ENCODE measurements around the gene PTPRF. TPM values are rescaled to one million over a fixed set of nuclear protein-coding genes. Genes with fewer than 3 reads are reported as not detected.

The PTPRF gene
- total RNA-seq, 1 donor from 2014 or later, result 2.9 TPM

DNA sequence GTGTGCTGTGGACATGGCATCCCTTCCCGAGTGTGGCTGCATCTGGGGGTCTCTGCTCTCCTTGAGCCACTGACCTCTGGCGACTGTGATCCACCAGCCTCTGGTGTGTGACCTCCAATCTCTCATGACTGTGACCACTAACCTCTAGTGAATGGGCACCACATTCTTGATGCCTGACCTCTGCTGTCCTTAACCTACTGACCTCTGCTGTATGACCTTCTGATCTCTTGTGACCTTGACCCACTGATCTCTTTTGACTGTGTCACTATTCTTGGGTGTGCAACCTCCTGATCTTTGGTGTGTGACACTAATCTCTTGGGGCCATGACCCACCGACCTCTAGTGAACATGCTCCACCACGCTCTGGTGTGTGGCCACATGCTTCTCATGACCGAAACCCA, 73.5 kb downstream of the PTPRF start:
- Histone ChIP-seq H3K27me3 (ENCODE audit: low read depth) (no peaks in the 10 kb centered on the region), H3K27ac (replicated peaks) (no peak overlapping the region), H3K36me3 (no peaks in the 10 kb centered on the region), H3K4me1 (no peaks in the 10 kb centered on the region), H3K9me3 (replicated peaks) (no peaks in the 10 kb centered on the region), H3K4me3 (no peak overlapping the region)
- intact Hi-C loops (cut with micrococcal nuclease), result no loop called here
- TF ChIP-seq, protein P1, sequence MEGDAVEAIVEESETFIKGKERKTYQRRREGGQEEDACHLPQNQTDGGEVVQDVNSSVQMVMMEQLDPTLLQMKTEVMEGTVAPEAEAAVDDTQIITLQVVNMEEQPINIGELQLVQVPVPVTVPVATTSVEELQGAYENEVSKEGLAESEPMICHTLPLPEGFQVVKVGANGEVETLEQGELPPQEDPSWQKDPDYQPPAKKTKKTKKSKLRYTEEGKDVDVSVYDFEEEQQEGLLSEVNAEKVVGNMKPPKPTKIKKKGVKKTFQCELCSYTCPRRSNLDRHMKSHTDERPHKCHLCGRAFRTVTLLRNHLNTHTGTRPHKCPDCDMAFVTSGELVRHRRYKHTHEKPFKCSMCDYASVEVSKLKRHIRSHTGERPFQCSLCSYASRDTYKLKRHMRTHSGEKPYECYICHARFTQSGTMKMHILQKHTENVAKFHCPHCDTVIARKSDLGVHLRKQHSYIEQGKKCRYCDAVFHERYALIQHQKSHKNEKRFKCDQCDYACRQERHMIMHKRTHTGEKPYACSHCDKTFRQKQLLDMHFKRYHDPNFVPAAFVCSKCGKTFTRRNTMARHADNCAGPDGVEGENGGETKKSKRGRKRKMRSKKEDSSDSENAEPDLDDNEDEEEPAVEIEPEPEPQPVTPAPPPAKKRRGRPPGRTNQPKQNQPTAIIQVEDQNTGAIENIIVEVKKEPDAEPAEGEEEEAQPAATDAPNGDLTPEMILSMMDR (IDR thresholded peaks at IDR 0.05; ENCODE audit: borderline replicate concordance), result no peak
- no peak for DNase-seq

DNA sequence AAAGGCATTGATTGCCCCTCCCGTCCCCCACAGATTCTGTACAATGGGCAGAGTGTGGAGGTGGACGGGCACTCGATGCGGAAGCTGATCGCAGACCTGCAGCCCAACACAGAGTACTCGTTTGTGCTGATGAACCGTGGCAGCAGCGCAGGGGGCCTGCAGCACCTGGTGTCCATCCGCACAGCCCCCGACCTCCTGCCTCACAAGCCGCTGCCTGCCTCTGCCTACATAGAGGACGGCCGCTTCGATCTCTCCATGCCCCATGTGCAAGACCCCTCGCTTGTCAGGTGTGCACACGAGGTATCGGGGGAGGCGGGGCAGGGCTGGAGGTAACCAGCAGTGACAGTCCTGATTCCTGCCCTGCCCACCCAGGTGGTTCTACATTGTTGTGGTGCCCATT, 74.5 kb downstream of the PTPRF start:
- no peaks in the 10 kb centered on the region for H3K9me3 ChIP-seq (replicated peaks)
- H3K36me3 ChIP-seq, result no peaks in the 10 kb centered on the region
- no peaks in the 10 kb centered on the region for H3K27me3 ChIP-seq (ENCODE audit: low read depth)
- TF ChIP-seq, protein P1 (IDR thresholded peaks at IDR 0.05; ENCODE audit: borderline replicate concordance), result no peak
- intact Hi-C loops (cut with micrococcal nuclease), result no loop called here
- H3K27ac ChIP-seq (replicated peaks), result no peak overlapping the region
- H3K4me3 ChIP-seq, result no peak overlapping the region
- H3K4me1 ChIP-seq, result no peaks in the 10 kb centered on the region
- no peak for DNase-seq

DNA sequence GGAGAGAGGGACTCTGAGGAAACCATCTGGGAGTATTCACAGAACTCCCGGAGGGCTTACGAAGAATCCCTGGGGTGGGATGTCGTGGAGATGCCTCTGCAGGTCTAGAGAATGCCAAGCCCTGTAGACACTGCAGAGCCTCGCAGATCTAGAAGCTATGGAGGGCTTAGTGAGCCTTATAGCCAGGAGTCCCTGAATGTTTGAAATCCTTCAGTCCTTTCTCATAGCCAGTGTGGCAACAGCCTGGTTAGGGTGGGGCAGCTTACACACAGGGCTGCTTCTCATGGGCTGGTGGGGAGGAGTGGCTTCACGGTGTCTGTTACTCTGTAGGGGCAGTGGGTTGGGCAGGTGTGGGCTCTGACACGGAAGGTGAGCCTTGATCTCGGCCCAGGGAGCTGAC, 75.1 kb downstream of the PTPRF start:
- no peaks in the 10 kb centered on the region for H3K27me3 ChIP-seq (ENCODE audit: low read depth)
- no peak overlapping the region for H3K27ac ChIP-seq (replicated peaks)
- DNase-seq, result no peak
- H3K4me3 ChIP-seq, result no peak overlapping the region
- no peaks in the 10 kb centered on the region for H3K9me3 ChIP-seq (replicated peaks)
- intact Hi-C loops (cut with micrococcal nuclease), result no loop called here
- TF ChIP-seq, protein P1 (IDR thresholded peaks at IDR 0.05; ENCODE audit: borderline replicate concordance), result no peak
- no peaks in the 10 kb centered on the region for H3K36me3 ChIP-seq
- H3K4me1 ChIP-seq, result no peaks in the 10 kb centered on the region

DNA sequence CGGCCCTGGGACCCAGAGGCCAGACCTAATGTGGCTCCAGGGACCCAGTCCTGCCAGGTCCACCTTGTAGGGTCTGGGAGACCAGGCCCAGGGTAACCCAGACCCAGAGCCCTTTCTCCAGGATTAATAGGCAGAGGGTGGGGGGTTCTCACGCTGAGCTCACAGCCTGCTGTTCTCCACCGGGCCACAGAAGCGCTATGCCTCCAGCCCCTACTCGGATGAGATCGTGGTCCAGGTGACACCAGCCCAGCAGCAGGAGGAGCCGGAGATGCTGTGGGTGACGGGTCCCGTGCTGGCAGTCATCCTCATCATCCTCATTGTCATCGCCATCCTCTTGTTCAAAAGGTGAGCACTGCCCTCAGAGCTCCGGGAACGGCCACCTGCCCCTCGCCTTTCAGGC, 75.9 kb downstream of the PTPRF start:
- H3K27ac ChIP-seq (replicated peaks), result no peak overlapping the region
- no peak overlapping the region for H3K4me3 ChIP-seq
- H3K9me3 ChIP-seq (replicated peaks), result no peaks in the 10 kb centered on the region
- H3K27me3 ChIP-seq (ENCODE audit: low read depth), result no peaks in the 10 kb centered on the region
- no peaks in the 10 kb centered on the region for H3K36me3 ChIP-seq
- DNase-seq, result no peak
- intact Hi-C loops (cut with micrococcal nuclease), result no loop called here
- TF ChIP-seq, protein P1 (IDR thresholded peaks at IDR 0.05; ENCODE audit: borderline replicate concordance), result no peak
- H3K4me1 ChIP-seq, result no peaks in the 10 kb centered on the region

DNA sequence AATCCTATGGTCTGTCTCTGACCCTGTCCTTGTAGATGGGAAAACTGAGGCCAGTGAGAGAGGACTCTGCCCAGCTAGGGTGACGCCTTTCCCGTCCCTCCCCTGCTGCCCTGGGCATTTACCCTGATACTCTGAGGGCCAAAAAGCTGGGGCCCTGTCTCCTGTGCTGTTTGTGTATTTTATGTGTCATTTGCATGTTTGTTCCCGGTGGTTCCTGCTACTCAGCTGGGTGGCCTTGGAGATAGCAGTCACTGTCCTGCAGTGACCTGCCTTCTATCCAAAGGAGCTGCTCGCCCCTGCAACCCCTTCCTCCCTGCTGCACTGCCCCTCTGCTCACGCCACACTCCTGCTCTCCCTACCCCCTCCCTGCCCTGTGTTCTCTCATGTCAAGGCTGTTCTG, 78.1 kb downstream of the PTPRF start:
- TF ChIP-seq, protein P1 (IDR thresholded peaks at IDR 0.05; ENCODE audit: borderline replicate concordance), result no peak
- Histone ChIP-seq H3K4me3 (no peak overlapping the region), H3K9me3 (replicated peaks) (no peaks in the 10 kb centered on the region), H3K27ac (replicated peaks) (no peak overlapping the region), H3K36me3 (no peaks in the 10 kb centered on the region), H3K27me3 (ENCODE audit: low read depth) (no peaks in the 10 kb centered on the region), H3K4me1 (no peaks in the 10 kb centered on the region)
- intact Hi-C loops (cut with micrococcal nuclease), result no loop called here
- no peak for DNase-seq

DNA sequence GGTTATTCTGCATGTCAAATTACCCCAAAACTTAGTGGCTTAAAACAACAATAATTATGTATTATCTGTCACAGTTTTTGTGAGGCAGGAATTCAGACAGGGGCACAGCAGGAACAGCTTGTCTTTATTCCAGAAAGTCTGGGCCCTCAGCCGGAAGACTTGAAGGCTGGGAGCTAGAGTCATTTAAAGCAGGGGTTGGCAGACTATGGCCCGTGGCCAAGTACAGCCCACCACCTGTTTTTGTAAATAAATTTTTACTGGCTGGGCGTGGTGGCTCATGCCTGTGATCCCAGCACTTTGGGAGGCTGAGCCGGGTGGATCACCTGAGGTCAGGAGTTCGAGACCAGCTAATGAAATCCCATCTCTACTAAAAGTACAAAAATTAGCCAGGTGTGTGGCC, 79.7 kb downstream of the PTPRF start:
- H3K36me3 ChIP-seq, result no peaks in the 10 kb centered on the region
- intact Hi-C loops (cut with micrococcal nuclease), result no loop called here
- H3K27ac ChIP-seq (replicated peaks), result no peak overlapping the region
- no peak overlapping the region for H3K4me3 ChIP-seq
- H3K27me3 ChIP-seq (ENCODE audit: low read depth), result no peaks in the 10 kb centered on the region
- DNase-seq, result no peak
- TF ChIP-seq, protein P1 (IDR thresholded peaks at IDR 0.05; ENCODE audit: borderline replicate concordance), result no peak
- H3K4me1 ChIP-seq, result no peaks in the 10 kb centered on the region
- no peaks in the 10 kb centered on the region for H3K9me3 ChIP-seq (replicated peaks)
